Stomach (tissue), 9 donors: Measurements from ENCODE around the gene TCHH. TPM values are rescaled to one million over a fixed set of nuclear protein-coding genes. Genes with fewer than 3 reads are reported as not detected.

Experiments used
- DNase-seq, 2 donors: peaks; one replicate each; pipeline versions ENCODE4 v3.0.0 to v3.0.0-alpha.2; 2013 to 2019
- H3K27ac ChIP-seq, 5 donors: fragments of 200-600 bp in 4 of 5; sonication (generic) in 4 of 5; one replicate each; pipeline ENCODE4 v1.5.1; 2013 to 2019; ENCODE audit warnings: mild to moderate bottlenecking in 1 of 5, moderate library complexity in 1 of 5
- H3K27me3 ChIP-seq, 3 donors: fragments of 200-600 bp; sonication (generic); one replicate each; pipeline ENCODE4 v1.5.1; 2017 to 2019; ENCODE audit warnings: mixed run types in 1 of 3
- H3K36me3 ChIP-seq, 4 donors: fragments of 200-600 bp; sonication (generic); 1 replicate in 3 of 4; 2 replicates in 1 of 4; pipeline ENCODE4 v1.5.1; 2016 to 2019
- H3K4me1 ChIP-seq, 4 donors: fragments of 200-600 bp; sonication (generic); one replicate each; pipeline ENCODE4 v1.5.1; 2016 to 2019
- H3K4me3 ChIP-seq, 4 donors: fragments of 200-600 bp; sonication (generic) in 3 of 4; one replicate each; pipeline ENCODE4 v1.5.1; 2016 to 2019; ENCODE audit warnings: mild to moderate bottlenecking in 1 of 4
- H3K9me3 ChIP-seq, 4 donors: fragments of 200-600 bp; sonication (generic); one replicate each; pipeline ENCODE4 v1.5.1; 2016 to 2019
- EP300 ChIP-seq: sonication (generic); formaldehyde crosslinking; IDR thresholded peaks from one replicate; pipeline ENCODE4 v1.6.1; 2017; ENCODE audit warnings: antibody characterized with exemption
- POLR2A ChIP-seq, 4 donors: fragments of 450-650 bp; IDR thresholded peaks; one replicate each; pipeline ENCODE4 v1.6.1; 2016; ENCODE audit warnings: antibody characterized with exemption in 4 of 4, control low read depth in 2 of 4, mild to moderate bottlenecking in 1 of 4, moderate library complexity in 1 of 4
- POLR2AphosphoS5 ChIP-seq, 3 donors: sonication (generic); formaldehyde crosslinking; IDR thresholded peaks; one replicate each; pipeline ENCODE4 v1.6.1; 2016; ENCODE audit warnings: antibody characterized with exemption in 3 of 3
- WGBS, 5 donors: extraction: QIAGEN DNeasy Blood & Tissue Kit in 3 of 5; methylation state at CpG; one replicate each; pipeline versions ENCODE4 v1.1.5 to v1.1.7; 2013 to 2018; 5-methylcytosine and 5-hydroxymethylcytosine counted together
- intact Hi-C: fragments of 100-400 bp; cut with DNase I; formaldehyde crosslinking; loops from one replicate; pipeline ENCODE4 v1.15.1; 2023; ENCODE audit warnings: low total_unique reads
- polyA plus RNA-seq, 3 donors: library from polyadenylated mRNA; stranded (reverse); fragments of 200-250 nt; gene quantifications; one replicate each; pipeline ENCODE4 v1.2.3, GENCODE V29; 2013
- total RNA-seq, 5 donors: library from RNA; depleted of rRNA; stranded (reverse); fragments of >200 nt; gene quantifications; one replicate each; pipeline versions ENCODE4 v1.1.0 to v1.2.3, GENCODE V29; 2014 to 2016
- TF ChIP-seq, protein P1 (sequence below), 7 experiments: fragments of 450-650 bp in 4 of 7; fragments of 200-600 bp in 3 of 7; sonication (generic) in 3 of 7; IDR thresholded peaks; one replicate each; pipeline ENCODE4 v1.5.1; 2016 to 2019; ENCODE audit warnings: antibody characterized with exemption in 7 of 7, control low read depth in 2 of 7, mild to moderate bottlenecking in 1 of 7
- donor health status: healthy with polysubstance abuse.
- donor health status: Bipolar disorder and iron deficiency.
- donor health status: healthy.

Gene TCHH
- total and polyA plus RNA-seq, 8 donors = 0.13 TPM; not detected in 7

DNA sequence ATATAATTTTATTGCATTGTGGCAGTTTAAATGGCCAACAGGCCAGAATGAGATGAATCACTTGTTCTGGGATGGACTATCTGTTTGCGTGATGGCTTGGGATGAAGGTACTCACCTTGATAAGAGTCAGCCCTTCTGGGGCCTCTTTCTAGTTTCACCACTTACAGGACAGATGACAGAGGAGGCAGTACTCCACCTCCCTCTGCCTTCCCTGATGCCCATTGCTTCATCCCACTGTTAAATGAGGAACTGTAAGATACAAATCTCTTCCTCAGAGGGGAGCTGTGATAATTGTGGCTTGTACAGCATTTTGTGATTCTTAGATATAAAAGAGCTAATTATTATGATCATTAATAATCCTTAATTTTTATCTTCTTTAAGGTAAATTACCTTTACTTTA lies 3.7 kb upstream of the TCHH start:
- WGBS, 5 donors = 79 to 95% (median 84%) methylated on average over 1 of the region's 1 CpG
- TF ChIP-seq, protein P1, sequence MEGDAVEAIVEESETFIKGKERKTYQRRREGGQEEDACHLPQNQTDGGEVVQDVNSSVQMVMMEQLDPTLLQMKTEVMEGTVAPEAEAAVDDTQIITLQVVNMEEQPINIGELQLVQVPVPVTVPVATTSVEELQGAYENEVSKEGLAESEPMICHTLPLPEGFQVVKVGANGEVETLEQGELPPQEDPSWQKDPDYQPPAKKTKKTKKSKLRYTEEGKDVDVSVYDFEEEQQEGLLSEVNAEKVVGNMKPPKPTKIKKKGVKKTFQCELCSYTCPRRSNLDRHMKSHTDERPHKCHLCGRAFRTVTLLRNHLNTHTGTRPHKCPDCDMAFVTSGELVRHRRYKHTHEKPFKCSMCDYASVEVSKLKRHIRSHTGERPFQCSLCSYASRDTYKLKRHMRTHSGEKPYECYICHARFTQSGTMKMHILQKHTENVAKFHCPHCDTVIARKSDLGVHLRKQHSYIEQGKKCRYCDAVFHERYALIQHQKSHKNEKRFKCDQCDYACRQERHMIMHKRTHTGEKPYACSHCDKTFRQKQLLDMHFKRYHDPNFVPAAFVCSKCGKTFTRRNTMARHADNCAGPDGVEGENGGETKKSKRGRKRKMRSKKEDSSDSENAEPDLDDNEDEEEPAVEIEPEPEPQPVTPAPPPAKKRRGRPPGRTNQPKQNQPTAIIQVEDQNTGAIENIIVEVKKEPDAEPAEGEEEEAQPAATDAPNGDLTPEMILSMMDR (IDR thresholded peaks at IDR 0.05) = no peak
- no peak for TF ChIP-seq POLR2A (IDR thresholded peaks at IDR 0.05)
- no peak for TF ChIP-seq EP300
- no peak for TF ChIP-seq POLR2AphosphoS5 (IDR thresholded peaks at IDR 0.05)
- Histone ChIP-seq H3K27ac (no peak overlapping the region), H3K4me3 (no peak overlapping the region), H3K36me3 (no peaks in the 10 kb centered on the region), H3K4me1 (no peaks in the 10 kb centered on the region), H3K9me3 (peaks cover 0 to under 1% (median 0%) of the 10 kb centered on the region in 4 donors), H3K27me3 (peaks cover 4 to 71% (median 20%) of the 10 kb centered on the region in 3 donors)
- DNase-seq = no peak
- intact Hi-C loops = no loop called here

DNA sequence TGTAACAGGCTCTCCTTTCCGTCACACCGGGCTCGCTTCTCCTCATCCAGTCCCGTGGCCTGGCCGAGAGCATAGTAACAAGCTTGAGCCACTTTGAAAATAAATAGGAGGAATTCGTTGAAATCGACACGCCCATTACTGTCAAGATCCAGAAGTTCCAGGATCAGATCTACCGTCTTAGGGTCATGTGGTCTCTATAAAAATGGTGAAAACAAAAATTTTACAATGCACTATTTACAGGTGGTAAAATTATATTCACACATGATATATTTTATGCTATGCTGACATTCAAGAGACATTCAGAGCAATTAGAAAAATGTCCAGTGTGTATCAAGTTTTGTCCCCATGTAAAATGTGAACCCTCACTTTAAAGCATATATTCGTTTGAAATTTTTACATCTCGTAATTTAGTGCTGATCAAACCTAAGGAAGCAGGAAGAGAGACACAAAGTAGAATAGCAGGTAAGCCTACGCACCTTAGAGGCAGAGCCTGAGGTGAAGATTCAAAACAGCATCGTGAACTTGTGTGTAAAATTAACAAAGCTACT lies 2.3 kb downstream of the TCHH start:
- peaks cover 31 to 94% (median 80%) of the 10 kb centered on the region in 3 donors for H3K27me3 ChIP-seq
- intact Hi-C loops = no loop called here
- TF ChIP-seq EP300 = no peak
- TF ChIP-seq POLR2AphosphoS5 (IDR thresholded peaks at IDR 0.05) = no peak
- TF ChIP-seq, protein P1 (IDR thresholded peaks at IDR 0.05) = no peak
- no peak for TF ChIP-seq POLR2A (IDR thresholded peaks at IDR 0.05)
- peaks cover 9 to 15% (median 11%) of the 10 kb centered on the region in 4 donors for H3K9me3 ChIP-seq
- 18 to 28% (median 22%) methylated on average over 13 of the region's 13 CpGs for WGBS, 5 donors
- no peak overlapping the region for H3K27ac ChIP-seq
- no peaks in the 10 kb centered on the region for H3K36me3 ChIP-seq
- H3K4me1 ChIP-seq = peaks cover 33 to 50% (median 43%) of the 10 kb centered on the region in 4 donors
- peak overlapping the region in 2 of 4 donors; percentile 64 to 65 for H3K4me3 ChIP-seq
- no peak for DNase-seq

DNA sequence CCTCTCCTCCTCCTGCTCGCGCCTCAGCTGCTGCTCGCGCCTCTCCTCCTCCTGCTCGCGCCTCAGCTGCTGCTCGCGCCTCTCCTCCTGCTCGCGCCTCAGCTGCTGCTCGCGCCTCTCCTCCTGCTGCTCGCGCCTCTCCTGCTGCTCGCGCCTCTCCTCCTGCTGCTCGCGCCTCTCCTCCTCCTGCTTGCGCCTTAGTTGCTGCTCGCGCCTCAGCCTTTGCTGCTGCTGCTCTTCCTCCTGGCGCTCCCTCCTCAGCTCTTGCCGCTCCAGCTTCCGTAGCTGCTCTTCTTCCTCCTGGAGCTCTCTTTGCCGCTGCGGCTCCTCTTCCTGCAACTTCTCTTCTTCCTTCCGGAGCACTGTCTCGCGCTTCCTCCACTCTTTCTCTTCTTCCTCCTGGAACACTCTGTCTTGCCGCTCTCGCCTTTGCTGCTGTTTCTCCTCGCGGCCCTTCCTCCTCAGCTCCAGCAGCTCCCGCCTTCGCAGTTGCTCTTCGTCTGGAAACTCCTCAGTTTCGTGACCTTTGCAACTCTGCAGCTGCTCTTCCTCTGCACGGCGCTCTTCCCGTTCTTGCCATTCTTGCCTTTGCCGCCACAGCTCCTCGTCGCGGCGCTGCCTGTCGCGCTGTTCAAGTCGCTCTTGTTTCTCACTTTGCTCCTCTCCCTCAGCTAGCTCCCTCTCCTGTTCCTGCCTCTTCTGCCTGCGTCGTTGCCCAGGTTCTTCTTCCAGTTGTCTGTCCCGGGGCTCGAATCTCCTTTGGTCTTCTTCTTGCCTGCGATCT lies 3.0 kb downstream of the TCHH start:
- Histone ChIP-seq H3K9me3 (peaks cover 12 to 22% (median 18%) of the 10 kb centered on the region in 4 donors), H3K27ac (no peak overlapping the region), H3K4me1 (peaks cover 33 to 57% (median 45%) of the 10 kb centered on the region in 4 donors), H3K36me3 (no peaks in the 10 kb centered on the region), H3K27me3 (peaks cover 36 to 100% (median 86%) of the 10 kb centered on the region in 3 donors), H3K4me3 (peak overlapping the region; percentile 42 to 65 (median 53))
- intact Hi-C loops = no loop called here
- no peak for TF ChIP-seq POLR2AphosphoS5 (IDR thresholded peaks at IDR 0.05)
- TF ChIP-seq, protein P1 (IDR thresholded peaks at IDR 0.05) = no peak
- TF ChIP-seq POLR2A (IDR thresholded peaks at IDR 0.05) = no peak
- TF ChIP-seq EP300 = no peak
- WGBS, 5 donors = 2 to 4% (median 3%) methylated on average over 51 to 53 of the region's 53 CpGs
- DNase-seq = peak in 1 of 2 donors; percentile 40

DNA sequence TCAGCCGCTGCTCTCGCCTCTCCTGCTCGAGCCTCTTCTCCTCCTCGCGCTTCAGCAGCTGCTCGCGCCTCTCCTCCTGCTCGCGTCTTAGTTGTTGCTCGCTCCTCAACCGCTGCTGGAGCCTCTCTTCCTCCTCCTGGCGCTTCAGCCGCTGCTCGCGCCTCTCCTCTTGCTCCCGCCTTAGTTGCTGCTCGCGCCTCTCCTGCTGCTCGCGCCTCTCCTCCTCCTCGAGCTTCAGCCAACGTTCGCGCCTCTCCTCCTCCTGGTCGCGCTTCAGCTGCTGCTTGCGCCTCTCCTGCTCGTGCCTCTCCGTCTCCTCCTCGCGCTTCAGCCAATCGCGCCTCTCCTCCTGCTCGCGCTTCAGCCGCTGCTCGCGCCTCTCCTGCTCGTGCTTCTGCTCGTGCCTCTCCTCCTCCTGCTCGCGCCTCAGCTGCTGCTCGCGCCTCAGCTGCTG lies 3.7 kb downstream of the TCHH start:
- Histone ChIP-seq H3K9me3 (peaks cover 12 to 24% (median 20%) of the 10 kb centered on the region in 4 donors), H3K4me3 (peak overlapping the region; percentile 42 to 65 (median 53)), H3K4me1 (peaks cover 33 to 57% (median 45%) of the 10 kb centered on the region in 4 donors), H3K36me3 (no peaks in the 10 kb centered on the region), H3K27ac (no peak overlapping the region), H3K27me3 (peaks cover 42 to 100% (median 90%) of the 10 kb centered on the region in 3 donors)
- intact Hi-C loops = no loop called here
- peak in 1 of 2 donors; percentile 70 for DNase-seq
- TF ChIP-seq, protein P1 (IDR thresholded peaks at IDR 0.05) = no peak
- TF ChIP-seq EP300 (no peak), POLR2AphosphoS5 (IDR thresholded peaks at IDR 0.05) (no peak), POLR2A (IDR thresholded peaks at IDR 0.05) (no peak)
- WGBS, 5 donors = 0 to 2% (median 1%) methylated on average over 43 to 44 of the region's 44 CpGs
